D721Med (cell line): ENCODE results near the gene RNGTT.

Experiments used
- DNase-seq: peaks from one replicate; pipeline ENCODE4 v3.0.0; 2011; ENCODE audit warnings: low spot score; ENCODE audit not compliant: insufficient read length
- FAIRE-seq: peaks from 2 replicates; lab custom pipeline; 2011; peaks lifted over from hg19 to GRCh38; lab: Jason Lieb, UNC
- TF ChIP-seq, protein P1 (sequence below): IDR thresholded peaks from 2 replicates; pipeline ENCODE4 v1.5.1; 2012; ENCODE audit warnings: mild to moderate bottlenecking, control low read depth; ENCODE audit not compliant: insufficient read depth; ENCODE audit errors: missing control alignments

The RNGTT gene

DNA sequence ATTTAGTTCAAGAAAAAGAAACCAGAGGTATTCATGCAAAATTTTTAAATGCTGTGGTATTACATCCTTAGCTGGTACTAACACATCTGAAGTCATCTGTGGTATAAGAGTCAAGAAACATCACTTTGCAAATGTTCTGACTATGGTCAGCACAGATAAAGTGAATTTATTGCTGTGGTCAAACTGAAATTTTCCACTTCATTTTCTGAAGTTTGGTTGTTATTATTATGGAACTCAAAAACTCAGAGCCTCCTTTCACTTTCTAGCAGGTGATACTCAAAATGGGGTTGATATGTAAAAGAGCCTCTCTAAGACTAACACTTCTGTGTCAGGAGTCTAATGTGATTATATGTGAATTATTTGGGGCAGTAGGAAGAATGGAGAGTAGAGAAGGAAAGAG lies 257.8 kb downstream of the RNGTT start:
- TF ChIP-seq, protein P1, sequence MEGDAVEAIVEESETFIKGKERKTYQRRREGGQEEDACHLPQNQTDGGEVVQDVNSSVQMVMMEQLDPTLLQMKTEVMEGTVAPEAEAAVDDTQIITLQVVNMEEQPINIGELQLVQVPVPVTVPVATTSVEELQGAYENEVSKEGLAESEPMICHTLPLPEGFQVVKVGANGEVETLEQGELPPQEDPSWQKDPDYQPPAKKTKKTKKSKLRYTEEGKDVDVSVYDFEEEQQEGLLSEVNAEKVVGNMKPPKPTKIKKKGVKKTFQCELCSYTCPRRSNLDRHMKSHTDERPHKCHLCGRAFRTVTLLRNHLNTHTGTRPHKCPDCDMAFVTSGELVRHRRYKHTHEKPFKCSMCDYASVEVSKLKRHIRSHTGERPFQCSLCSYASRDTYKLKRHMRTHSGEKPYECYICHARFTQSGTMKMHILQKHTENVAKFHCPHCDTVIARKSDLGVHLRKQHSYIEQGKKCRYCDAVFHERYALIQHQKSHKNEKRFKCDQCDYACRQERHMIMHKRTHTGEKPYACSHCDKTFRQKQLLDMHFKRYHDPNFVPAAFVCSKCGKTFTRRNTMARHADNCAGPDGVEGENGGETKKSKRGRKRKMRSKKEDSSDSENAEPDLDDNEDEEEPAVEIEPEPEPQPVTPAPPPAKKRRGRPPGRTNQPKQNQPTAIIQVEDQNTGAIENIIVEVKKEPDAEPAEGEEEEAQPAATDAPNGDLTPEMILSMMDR, result no peak
- FAIRE-seq, result no peak

DNA sequence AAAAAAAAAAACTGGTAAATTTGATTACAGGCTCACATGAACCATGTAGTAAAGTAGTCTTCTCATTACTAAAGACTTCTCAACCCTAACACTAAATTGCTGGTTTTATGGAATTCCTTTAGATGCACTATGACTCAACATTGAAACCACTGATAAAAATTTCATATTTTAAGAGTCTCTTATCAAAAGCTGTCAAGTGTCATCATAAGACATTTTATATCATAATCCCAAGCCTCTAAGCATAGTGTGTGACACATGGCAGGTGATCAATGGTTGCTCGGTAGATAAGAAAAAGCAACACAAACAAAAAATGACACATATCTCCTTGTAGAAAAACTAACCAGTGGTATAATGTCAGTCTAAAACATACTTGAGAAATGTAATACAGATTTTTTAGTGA lies 258.4 kb downstream of the RNGTT start:
- FAIRE-seq (no peak), DNase-seq (no peak)
- TF ChIP-seq, protein P1, result no peak

More for the DNA sequence above, 257.8 kb downstream of the RNGTT start:
- DNase-seq, result no peak

DNA sequence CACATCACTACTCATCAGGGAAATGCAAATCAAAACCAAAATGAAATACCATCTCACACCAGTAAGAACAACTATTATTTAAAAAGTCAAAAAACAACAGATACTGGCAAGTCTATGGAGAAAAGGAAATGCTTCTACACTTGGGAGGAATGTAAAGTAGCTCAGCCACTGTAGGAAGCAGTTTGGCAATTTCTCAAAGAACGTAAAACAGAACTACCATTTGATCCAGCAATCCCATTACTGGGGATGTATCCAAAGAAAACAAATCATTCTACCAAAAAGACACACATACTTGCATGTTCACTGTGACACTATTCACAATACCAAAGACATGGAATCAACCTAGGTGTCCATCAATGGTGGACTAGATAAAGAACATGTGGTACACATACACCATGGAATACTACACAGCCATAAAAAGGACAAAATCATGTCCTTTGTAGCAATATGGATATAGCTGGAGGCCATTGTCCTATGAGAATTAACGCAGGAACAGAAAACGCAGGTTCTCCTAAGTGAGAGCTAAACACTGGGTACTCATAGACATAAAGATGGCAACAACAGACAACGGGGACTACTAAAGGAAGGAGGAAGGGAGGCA lies 260.4 kb downstream of the RNGTT start:
- TF ChIP-seq, protein P1, result no peak
- no peak for DNase-seq
- no peak for FAIRE-seq

DNA sequence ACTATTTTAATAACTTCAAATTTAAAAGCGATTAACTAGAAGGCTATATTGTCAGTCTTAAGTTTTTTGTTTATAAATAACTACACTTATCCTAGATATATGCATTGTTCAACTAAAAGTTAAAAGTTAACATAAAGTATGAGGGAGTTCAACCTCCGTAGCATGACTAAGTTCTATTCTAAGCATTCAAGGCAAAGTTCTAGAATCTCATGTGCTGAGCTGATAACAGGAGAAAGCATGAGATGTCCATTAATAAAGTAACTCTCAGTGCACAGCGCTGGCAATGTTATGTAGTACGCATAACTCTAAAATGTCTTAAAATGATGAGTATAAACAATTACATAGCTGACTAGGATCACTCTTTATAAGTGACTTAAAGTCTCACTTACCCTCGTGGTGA lies 264.8 kb downstream of the RNGTT start:
- TF ChIP-seq, protein P1, result no peak
- DNase-seq (no peak), FAIRE-seq (no peak)

DNA sequence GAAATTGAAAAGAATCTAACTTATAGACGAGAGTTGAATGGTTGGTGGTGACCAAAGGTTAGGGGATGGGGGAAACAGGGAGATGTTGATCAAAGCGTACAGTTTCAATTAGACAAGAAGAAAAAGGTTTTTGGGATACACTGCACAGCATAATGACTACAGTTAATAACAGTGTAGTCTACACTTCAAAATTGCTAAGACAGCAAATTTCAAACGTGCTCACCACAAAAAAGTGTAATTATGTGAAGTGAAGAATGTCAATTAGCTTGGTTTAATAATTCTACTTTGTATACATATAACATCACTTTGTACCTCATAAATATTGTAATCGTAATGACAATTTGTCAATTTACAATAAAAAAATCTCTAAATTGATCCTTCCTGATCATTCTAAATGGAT lies 267.5 kb downstream of the RNGTT start:
- no peak for DNase-seq
- FAIRE-seq, result no peak
- TF ChIP-seq, protein P1, result no peak

DNA sequence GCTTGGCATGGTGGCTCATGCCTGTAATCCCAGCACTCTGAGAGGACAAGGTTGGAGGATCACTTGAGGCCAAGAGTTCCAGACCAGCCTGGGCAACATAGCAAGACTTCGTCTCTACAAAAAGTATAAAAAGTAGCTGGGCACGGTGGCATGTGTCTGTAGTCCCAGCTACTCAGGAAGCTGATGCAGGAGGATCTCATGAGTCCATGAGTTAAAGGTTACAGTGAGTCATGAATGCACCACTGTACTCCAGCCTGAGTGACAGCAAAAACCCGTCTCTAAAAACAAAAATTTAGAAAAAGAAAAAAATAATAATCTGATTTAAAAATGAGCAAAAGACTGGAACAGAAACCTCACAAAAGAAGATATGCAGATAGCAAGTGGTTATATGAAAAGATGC lies 279.7 kb downstream of the RNGTT start:
- TF ChIP-seq, protein P1, result no peak
- DNase-seq (no peak), FAIRE-seq (no peak)

DNA sequence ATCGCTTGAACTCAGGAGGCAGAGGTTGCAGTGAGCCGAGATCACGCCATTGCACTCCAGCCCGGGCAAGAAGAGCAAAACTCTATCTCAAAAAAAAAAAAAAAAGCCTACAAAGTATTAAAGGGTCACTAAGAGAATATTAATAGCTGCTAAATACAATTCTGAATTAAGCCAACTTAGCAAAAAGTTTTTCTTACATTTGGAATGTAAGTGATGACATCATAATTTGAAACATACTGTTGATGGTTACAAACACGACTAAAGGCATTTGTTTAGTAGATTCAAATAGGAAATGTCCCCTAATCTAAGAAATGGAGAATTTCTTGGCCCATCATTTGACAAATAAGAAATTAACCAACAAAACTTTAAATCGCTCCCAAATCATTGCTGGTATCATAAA lies 282.8 kb downstream of the RNGTT start:
- DNase-seq (no peak), FAIRE-seq (no peak)
- TF ChIP-seq, protein P1, result no peak
